Measurements from ENCODE around the gene LSS.
"Not testable (repeated sequence)": the region's sequence is repeated elsewhere in the genome, so short reads cannot be mapped to it uniquely, and the experiment has no call there.

LSS gene

DNA sequence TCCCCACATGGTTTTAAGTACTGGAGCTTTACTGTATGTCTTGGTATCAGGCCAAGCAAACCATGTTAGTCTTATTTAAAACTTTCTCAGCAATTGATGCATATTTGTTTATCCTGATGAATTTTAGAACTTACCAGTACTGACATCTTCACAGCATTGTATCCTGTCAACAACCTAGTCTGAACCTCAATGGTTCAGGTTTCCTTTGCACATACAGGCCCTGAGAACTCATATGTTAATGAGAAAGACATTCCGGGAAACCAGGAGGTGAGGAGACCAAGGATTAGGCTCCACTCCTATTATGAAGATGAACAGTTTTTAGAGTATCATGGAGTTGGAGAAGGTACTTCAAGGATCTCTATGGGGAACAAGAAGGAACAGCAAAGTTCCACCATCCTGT lies 13.0 kb upstream of the LSS start:
- H4K8ac ChIP-seq (ENCODE audit: low read depth, low read length); H3K9me3 ChIP-seq (replicated peaks in 1 of 2; ENCODE audit: control insufficient read depth in 2 of 2, insufficient read depth in 1 of 2, low read depth in 1 of 2, low read length in 2 of 2); H2BK120ac ChIP-seq (ENCODE audit: low read depth, low read length); H3K27ac ChIP-seq (replicated peaks; ENCODE audit: low read length); H3K4me3 ChIP-seq (ENCODE audit: low read length in 2 of 2); H3K4me2 ChIP-seq (ENCODE audit: insufficient read depth, low read length, poor library complexity, severe bottlenecking); H3K23ac ChIP-seq (ENCODE audit: low read depth, low read length, poor library complexity); H2BK15ac ChIP-seq (ENCODE audit: low read length); H2BK5ac ChIP-seq (ENCODE audit: low read length); H3K14ac ChIP-seq (ENCODE audit: low read length); H2AK5ac ChIP-seq (ENCODE audit: low read depth, low read length); H3K79me1 ChIP-seq (ENCODE audit: low read depth, low read length); H2AFZ ChIP-seq (ENCODE audit: low read length); H2BK12ac ChIP-seq (ENCODE audit: low read length); H3K18ac ChIP-seq (ENCODE audit: low read length); H4K91ac ChIP-seq (ENCODE audit: low read depth, low read length, poor library complexity); H3K9ac ChIP-seq (ENCODE audit: low read depth, low read length, poor library complexity); H3K4me1 ChIP-seq (ENCODE audit: control insufficient read depth in 2 of 2, insufficient read depth in 1 of 2, low read depth in 1 of 2, low read length in 2 of 2); H3K27me3 ChIP-seq (ENCODE audit: control insufficient read depth in 3 of 3, insufficient read depth in 3 of 3, low read depth in 1 of 3, low read length in 3 of 3); DNase-seq (ENCODE audit: low spot score); H3K4ac ChIP-seq (ENCODE audit: low read length): not testable (repeated sequence)
- WGBS, 2 donors (ENCODE audit: extremely low coverage in 2 of 2, insufficient read length in 2 of 2, insufficient replicate concordance in 1 of 2) = no CpG with 5 or more reads among the region's 1 CpG
- peaks cover 53 to 96% of the 10 kb centered on the region in 2 donors for H3K36me3 ChIP-seq (replicated peaks in 1 of 2; ENCODE audit: control insufficient read depth in 2 of 2, insufficient read depth in 2 of 2, low read length in 2 of 2)

DNA sequence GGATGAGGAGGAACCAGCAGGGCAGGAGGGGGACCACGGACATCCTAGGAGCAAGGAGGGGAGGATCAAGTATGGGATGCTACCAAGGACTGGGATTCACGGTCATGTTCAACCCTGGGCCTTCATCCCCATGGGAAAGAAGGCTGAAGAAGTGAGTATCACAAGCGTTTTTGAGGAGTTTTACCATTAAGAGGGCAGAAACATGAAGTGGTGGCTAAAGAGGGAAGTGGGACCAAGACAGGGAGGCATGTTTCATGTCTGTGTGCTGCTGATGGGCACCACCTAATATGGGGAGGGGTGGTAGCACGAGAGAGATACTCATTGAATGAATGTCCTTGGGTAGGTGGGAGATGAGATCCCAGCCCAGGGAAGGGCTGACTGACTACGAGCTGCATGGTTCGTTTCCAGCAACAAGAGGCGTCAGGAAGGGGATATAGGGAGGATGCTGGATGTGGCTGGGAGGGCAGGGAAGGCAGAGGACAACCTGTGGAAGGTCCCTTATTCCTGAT lies 11.3 kb upstream of the LSS start:
- Histone ChIP-seq H2BK12ac (ENCODE audit: low read length) (no peak overlapping the region), H3K4me3 (ENCODE audit: low read length in 2 of 2) (peak overlapping the region in 1 of 2 donors; percentile 53), H2BK15ac (ENCODE audit: low read length) (no peak overlapping the region), H3K9ac (ENCODE audit: low read depth, low read length, poor library complexity) (no peak overlapping the region), H3K4me1 (ENCODE audit: control insufficient read depth in 2 of 2, insufficient read depth in 1 of 2, low read depth in 1 of 2, low read length in 2 of 2) (no peaks in the 10 kb centered on the region), H3K9me3 (replicated peaks in 1 of 2; ENCODE audit: control insufficient read depth in 2 of 2, insufficient read depth in 1 of 2, low read depth in 1 of 2, low read length in 2 of 2) (peaks cover 0 to 1% of the 10 kb centered on the region in 2 donors), H2AFZ (ENCODE audit: low read length) (no peak overlapping the region), H2AK5ac (ENCODE audit: low read depth, low read length) (no peak overlapping the region), H3K79me1 (ENCODE audit: low read depth, low read length) (no peaks in the 10 kb centered on the region), H3K14ac (ENCODE audit: low read length) (no peak overlapping the region), H3K27me3 (ENCODE audit: control insufficient read depth in 3 of 3, insufficient read depth in 3 of 3, low read depth in 1 of 3, low read length in 3 of 3) (no peaks in the 10 kb centered on the region), H2BK120ac (ENCODE audit: low read depth, low read length) (no peak overlapping the region), H3K4me2 (ENCODE audit: insufficient read depth, low read length, poor library complexity, severe bottlenecking) (no peak overlapping the region), H4K8ac (ENCODE audit: low read depth, low read length) (no peak overlapping the region), H4K91ac (ENCODE audit: low read depth, low read length, poor library complexity) (no peak overlapping the region), H3K23ac (ENCODE audit: low read depth, low read length, poor library complexity) (no peak overlapping the region), H3K27ac (replicated peaks; ENCODE audit: low read length) (no peak overlapping the region), H3K36me3 (replicated peaks in 1 of 2; ENCODE audit: control insufficient read depth in 2 of 2, insufficient read depth in 2 of 2, low read length in 2 of 2) (peaks cover 53 to 96% of the 10 kb centered on the region in 2 donors), H3K4ac (ENCODE audit: low read length) (no peak overlapping the region), H3K18ac (ENCODE audit: low read length) (no peak overlapping the region), H2BK5ac (ENCODE audit: low read length) (no peak overlapping the region)
- no CpG with 5 or more reads among the region's 7 CpGs for WGBS, 2 donors (ENCODE audit: extremely low coverage in 2 of 2, insufficient read length in 2 of 2, insufficient replicate concordance in 1 of 2)
- DNase-seq (ENCODE audit: low spot score) = no peak

DNA sequence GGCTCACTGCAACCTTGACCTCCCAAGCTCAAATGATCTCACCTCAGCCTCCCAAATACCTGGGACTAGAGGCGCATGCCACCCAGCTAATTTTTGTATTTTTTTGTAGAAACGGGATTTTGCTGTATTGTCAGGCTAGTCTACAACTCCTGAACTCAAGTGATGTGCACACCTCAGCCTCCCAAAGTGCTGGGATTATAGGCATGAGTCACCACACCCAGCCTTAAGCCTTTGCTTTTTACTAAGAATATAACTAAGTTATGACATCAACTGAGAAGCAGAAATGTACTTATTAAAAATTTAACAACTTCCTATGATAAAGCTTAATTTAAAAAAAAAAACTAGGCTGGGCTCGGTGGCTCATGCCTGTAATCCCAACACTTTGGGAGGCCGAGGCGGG lies 8.9 kb upstream of the LSS start:
- Histone ChIP-seq H3K4me3 (ENCODE audit: low read length in 2 of 2) (no peak overlapping the region), H3K23ac (ENCODE audit: low read depth, low read length, poor library complexity) (no peak overlapping the region), H3K14ac (ENCODE audit: low read length) (no peak overlapping the region), H3K27ac (replicated peaks; ENCODE audit: low read length) (no peak overlapping the region), H3K9ac (ENCODE audit: low read depth, low read length, poor library complexity) (no peak overlapping the region), H3K79me1 (ENCODE audit: low read depth, low read length) (no peaks in the 10 kb centered on the region), H2BK120ac (ENCODE audit: low read depth, low read length) (no peak overlapping the region), H2AK5ac (ENCODE audit: low read depth, low read length) (no peak overlapping the region), H2BK15ac (ENCODE audit: low read length) (no peak overlapping the region), H2AFZ (ENCODE audit: low read length) (no peak overlapping the region), H3K4me2 (ENCODE audit: insufficient read depth, low read length, poor library complexity, severe bottlenecking) (no peak overlapping the region), H2BK12ac (ENCODE audit: low read length) (no peak overlapping the region), H2BK5ac (ENCODE audit: low read length) (no peak overlapping the region), H3K27me3 (ENCODE audit: control insufficient read depth in 3 of 3, insufficient read depth in 3 of 3, low read depth in 1 of 3, low read length in 3 of 3) (no peaks in the 10 kb centered on the region), H3K4me1 (ENCODE audit: control insufficient read depth in 2 of 2, insufficient read depth in 1 of 2, low read depth in 1 of 2, low read length in 2 of 2) (no peaks in the 10 kb centered on the region), H4K91ac (ENCODE audit: low read depth, low read length, poor library complexity) (no peak overlapping the region), H4K8ac (ENCODE audit: low read depth, low read length) (no peak overlapping the region), H3K4ac (ENCODE audit: low read length) (no peak overlapping the region), H3K9me3 (replicated peaks in 1 of 2; ENCODE audit: control insufficient read depth in 2 of 2, insufficient read depth in 1 of 2, low read depth in 1 of 2, low read length in 2 of 2) (peaks cover 0 to 17% of the 10 kb centered on the region in 2 donors), H3K18ac (ENCODE audit: low read length) (no peak overlapping the region), H3K36me3 (replicated peaks in 1 of 2; ENCODE audit: control insufficient read depth in 2 of 2, insufficient read depth in 2 of 2, low read length in 2 of 2) (peaks cover 49 to 96% of the 10 kb centered on the region in 2 donors)
- DNase-seq (ENCODE audit: low spot score) = no peak
- WGBS, 2 donors (ENCODE audit: extremely low coverage in 2 of 2, insufficient read length in 2 of 2, insufficient replicate concordance in 1 of 2) = no CpG with 5 or more reads among the region's 5 CpGs

DNA sequence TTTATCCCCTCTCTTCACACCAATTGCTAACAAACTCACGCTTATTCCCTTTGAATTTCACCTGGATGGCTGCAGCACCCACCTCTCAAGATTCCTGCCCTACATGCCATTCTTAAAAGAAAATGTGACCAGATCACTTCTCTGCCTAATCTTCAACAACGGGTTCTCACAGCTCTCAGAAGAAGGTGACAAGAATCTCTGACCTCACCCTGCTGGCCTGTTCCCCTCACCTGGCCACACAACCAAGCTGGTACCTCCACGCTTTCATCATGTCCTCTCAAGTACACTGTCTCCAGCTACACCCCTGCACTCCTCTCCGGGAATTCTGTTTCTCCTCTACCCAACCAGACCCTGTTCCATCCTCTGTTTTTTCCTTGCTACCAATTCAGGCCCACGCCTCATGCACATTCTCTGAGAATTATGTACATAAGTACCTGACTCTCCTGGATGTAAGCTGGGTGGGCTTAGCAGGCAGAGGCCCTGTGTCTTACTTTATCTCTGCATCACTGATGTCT lies 5.9 kb upstream of the LSS start:
- H3K27ac ChIP-seq (replicated peaks; ENCODE audit: low read length) = no peak overlapping the region
- peaks cover 7 to 37% of the 10 kb centered on the region in 2 donors for H3K9me3 ChIP-seq (replicated peaks in 1 of 2; ENCODE audit: control insufficient read depth in 2 of 2, insufficient read depth in 1 of 2, low read depth in 1 of 2, low read length in 2 of 2)
- no peak overlapping the region for H3K23ac ChIP-seq (ENCODE audit: low read depth, low read length, poor library complexity)
- no peak overlapping the region for H3K14ac ChIP-seq (ENCODE audit: low read length)
- no peak overlapping the region for H3K9ac ChIP-seq (ENCODE audit: low read depth, low read length, poor library complexity)
- no peak overlapping the region for H3K4me3 ChIP-seq (ENCODE audit: low read length in 2 of 2)
- H3K4ac ChIP-seq (ENCODE audit: low read length) = no peak overlapping the region
- H3K36me3 ChIP-seq (replicated peaks in 1 of 2; ENCODE audit: control insufficient read depth in 2 of 2, insufficient read depth in 2 of 2, low read length in 2 of 2) = peaks cover 42 to 94% of the 10 kb centered on the region in 2 donors
- no CpG with 5 or more reads among the region's 5 CpGs for WGBS, 2 donors (ENCODE audit: extremely low coverage in 2 of 2, insufficient read length in 2 of 2, insufficient replicate concordance in 1 of 2)
- no peak overlapping the region for H2AFZ ChIP-seq (ENCODE audit: low read length)
- H4K91ac ChIP-seq (ENCODE audit: low read depth, low read length, poor library complexity) = no peak overlapping the region
- no peak overlapping the region for H2BK120ac ChIP-seq (ENCODE audit: low read depth, low read length)
- H3K4me2 ChIP-seq (ENCODE audit: insufficient read depth, low read length, poor library complexity, severe bottlenecking) = no peak overlapping the region
- H2AK5ac ChIP-seq (ENCODE audit: low read depth, low read length) = no peak overlapping the region
- H4K8ac ChIP-seq (ENCODE audit: low read depth, low read length) = peak overlapping the region; percentile 19
- no peak overlapping the region for H2BK15ac ChIP-seq (ENCODE audit: low read length)
- H3K27me3 ChIP-seq (ENCODE audit: control insufficient read depth in 3 of 3, insufficient read depth in 3 of 3, low read depth in 1 of 3, low read length in 3 of 3) = no peaks in the 10 kb centered on the region
- H2BK12ac ChIP-seq (ENCODE audit: low read length) = no peak overlapping the region
- H3K4me1 ChIP-seq (ENCODE audit: control insufficient read depth in 2 of 2, insufficient read depth in 1 of 2, low read depth in 1 of 2, low read length in 2 of 2) = peaks cover under 1 to 3% of the 10 kb centered on the region in 2 donors
- no peak overlapping the region for H3K18ac ChIP-seq (ENCODE audit: low read length)
- no peak for DNase-seq (ENCODE audit: low spot score)
- H2BK5ac ChIP-seq (ENCODE audit: low read length) = no peak overlapping the region
- H3K79me1 ChIP-seq (ENCODE audit: low read depth, low read length) = no peaks in the 10 kb centered on the region
